B cell (primary cell): ENCODE measurements around the gene ACSL4.

Experiments
- CTCF ChIP-seq: fragments of 200-600 bp; IDR thresholded peaks from one replicate; pipeline ENCODE4 v1.8.0; 2022; ENCODE audit warnings: antibody characterized with exemption, mild to moderate bottlenecking
- EZH2 ChIP-seq: IDR thresholded peaks from 2 replicates; pipeline ENCODE4 v1.6.1; 2012; ENCODE audit warnings: borderline replicate concordance, low read depth, mild to moderate bottlenecking, moderate library complexity, low read length; ENCODE audit not compliant: insufficient read depth, poor library complexity, severe bottlenecking

- no peak for TF ChIP-seq CTCF
- no peak for TF ChIP-seq EZH2
Observed at GRCh38 chrX:109740433-109740809, 7.4 kb upstream of the ACSL4 start.
